Skeletal muscle satellite cell (primary cell): ENCODE measurements around the gene TM4SF5.

Experiments used
- H3K27me3 ChIP-seq: 2 replicates; pipeline ENCODE4 v1.7.0; 2013; ENCODE audit warnings: low read length; ENCODE audit not compliant: control insufficient read depth, insufficient read depth
- H3K36me3 ChIP-seq: 2 replicates; pipeline ENCODE4 v1.7.0; 2013; ENCODE audit warnings: mild to moderate bottlenecking, control low read depth, low read length; ENCODE audit not compliant: insufficient read depth
- H3K4me1 ChIP-seq: 2 replicates; pipeline ENCODE4 v1.7.0; 2013; ENCODE audit warnings: low read length; ENCODE audit not compliant: control insufficient read depth, insufficient read depth
- H3K4me2 ChIP-seq: 2 replicates; pipeline ENCODE4 v1.7.0; 2013; ENCODE audit warnings: mild to moderate bottlenecking, low read length
- H3K4me3 ChIP-seq: 2 replicates; pipeline ENCODE4 v1.7.0; 2013; ENCODE audit warnings: low read length
- H3K9ac ChIP-seq: 2 replicates; pipeline ENCODE4 v1.7.0; 2013; ENCODE audit warnings: mild to moderate bottlenecking, low read depth, low read length, moderate library complexity
- H3K9me3 ChIP-seq: replicated peaks from 2 replicates; pipeline ENCODE4 v1.7.0; 2013; ENCODE audit warnings: mild to moderate bottlenecking, control low read depth, low read length

The TM4SF5 gene

DNA sequence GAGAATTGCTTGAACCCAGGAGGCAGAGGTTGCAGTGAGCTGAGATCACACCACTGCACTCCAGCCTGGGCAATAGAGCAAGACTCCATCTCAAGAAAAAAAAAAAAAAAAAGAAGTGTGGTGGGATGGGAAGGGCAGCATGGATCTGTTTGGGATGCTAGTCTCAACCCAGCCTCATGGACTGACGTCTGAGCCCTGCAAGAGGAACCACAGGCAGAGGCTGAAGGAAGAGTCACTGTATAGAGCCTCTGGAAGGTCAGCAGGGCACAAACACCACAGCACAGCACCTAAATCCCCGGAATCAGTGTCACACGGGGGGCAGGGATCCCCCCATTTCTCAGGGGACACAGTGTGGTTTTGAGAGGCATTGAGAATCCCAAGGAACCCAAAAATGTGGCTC lies 21.1 kb upstream of the TM4SF5 start:
- Histone ChIP-seq H3K4me3 (no peak overlapping the region), H3K9me3 (no peaks in the 10 kb centered on the region), H3K9ac (no peak overlapping the region), H3K4me2 (no peak overlapping the region), H3K4me1 (no peaks in the 10 kb centered on the region), H3K36me3 (no peaks in the 10 kb centered on the region), H3K27me3 (peaks cover 64% of the 10 kb centered on the region)

DNA sequence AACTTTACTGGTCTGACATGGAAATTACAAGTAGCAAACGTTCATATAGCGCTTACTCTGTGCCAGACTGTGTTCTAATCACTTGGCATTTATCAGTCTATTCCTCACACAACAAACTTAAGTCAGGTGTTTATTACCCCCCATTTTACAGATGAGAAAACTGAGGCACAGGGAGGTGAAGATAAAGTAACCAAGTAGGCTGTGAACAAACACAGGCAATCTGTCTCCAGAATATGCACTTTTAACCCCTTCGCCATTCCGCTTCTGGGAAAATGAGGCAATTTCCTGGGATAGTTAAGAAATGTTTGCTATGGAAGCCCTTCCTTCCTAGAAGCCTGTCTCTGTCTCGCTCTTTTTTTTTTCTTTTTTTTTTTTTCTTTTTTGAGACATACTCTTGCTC lies 19.8 kb upstream of the TM4SF5 start:
- no peaks in the 10 kb centered on the region for H3K4me1 ChIP-seq
- H3K4me3 ChIP-seq = no peak overlapping the region
- H3K36me3 ChIP-seq = no peaks in the 10 kb centered on the region
- H3K4me2 ChIP-seq = no peak overlapping the region
- H3K27me3 ChIP-seq = peaks cover 64% of the 10 kb centered on the region
- no peaks in the 10 kb centered on the region for H3K9me3 ChIP-seq
- no peak overlapping the region for H3K9ac ChIP-seq

DNA sequence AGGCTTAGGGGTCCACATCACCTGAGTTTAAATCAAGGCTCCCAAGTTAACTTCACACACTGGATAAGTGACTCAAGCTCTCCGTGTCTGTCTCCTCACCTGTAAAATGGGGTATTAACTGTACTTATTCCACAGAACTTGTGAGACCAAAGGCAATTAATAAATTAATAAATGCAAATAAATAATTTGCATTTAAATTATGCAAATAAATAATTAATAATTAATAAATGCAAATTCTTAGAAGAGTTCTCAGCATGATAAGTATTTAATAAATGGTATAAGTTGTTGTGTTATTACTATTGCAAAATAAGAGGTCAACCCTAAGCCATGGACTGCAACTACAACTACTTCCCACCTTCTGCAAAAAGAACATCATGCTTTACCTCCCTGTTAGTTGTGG lies 18.3 kb upstream of the TM4SF5 start:
- Histone ChIP-seq H3K9me3 (no peaks in the 10 kb centered on the region), H3K36me3 (no peaks in the 10 kb centered on the region), H3K4me3 (no peak overlapping the region), H3K4me1 (no peaks in the 10 kb centered on the region), H3K9ac (no peak overlapping the region), H3K27me3 (peaks cover 71% of the 10 kb centered on the region), H3K4me2 (no peak overlapping the region)

DNA sequence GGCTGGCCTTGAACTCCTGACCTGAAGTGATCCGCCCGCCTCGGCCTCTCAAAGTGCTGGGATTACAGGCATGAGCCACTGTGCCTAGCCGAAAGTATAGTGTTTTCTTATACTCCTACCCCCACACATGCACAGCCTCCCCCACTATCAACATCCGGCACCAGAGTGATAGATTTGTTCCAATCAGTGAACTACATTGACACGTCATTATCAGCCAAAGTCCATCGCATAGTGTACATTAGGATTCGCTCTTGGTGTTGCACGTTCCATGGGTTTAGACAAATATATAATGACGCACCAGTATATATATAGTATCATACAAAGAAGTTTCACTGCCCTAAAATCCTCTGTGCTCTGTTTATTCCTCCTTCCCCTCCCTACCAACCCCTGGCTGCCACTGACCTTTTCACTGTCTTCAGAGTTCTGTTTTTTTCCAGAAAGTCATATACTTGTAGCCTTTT lies 11.9 kb upstream of the TM4SF5 start:
- Histone ChIP-seq H3K4me1 (no peaks in the 10 kb centered on the region), H3K4me3 (no peak overlapping the region), H3K4me2 (no peak overlapping the region), H3K36me3 (no peaks in the 10 kb centered on the region), H3K9me3 (no peaks in the 10 kb centered on the region), H3K9ac (no peak overlapping the region), H3K27me3 (peaks cover 52% of the 10 kb centered on the region)

DNA sequence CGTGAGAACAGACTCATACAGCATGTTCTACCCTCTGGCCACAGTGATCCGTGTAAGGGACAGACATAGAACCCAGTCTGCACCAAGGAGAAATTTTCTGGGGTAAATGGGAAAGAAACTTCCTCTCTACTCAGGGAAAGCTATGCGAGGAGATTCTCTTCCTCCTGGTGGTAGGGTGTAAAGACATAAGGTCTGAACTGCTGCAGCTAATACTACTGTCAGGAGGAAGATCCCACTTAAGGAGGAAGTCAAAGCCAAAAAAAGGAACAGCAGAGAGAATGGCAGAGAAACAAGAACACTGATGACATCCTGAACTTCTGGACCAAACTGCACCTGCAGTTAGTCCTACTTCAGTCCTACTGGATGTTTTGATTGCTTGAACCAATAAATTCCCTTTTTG lies 7.1 kb upstream of the TM4SF5 start:
- no peaks in the 10 kb centered on the region for H3K36me3 ChIP-seq
- H3K27me3 ChIP-seq = peaks cover 25% of the 10 kb centered on the region
- no peak overlapping the region for H3K4me3 ChIP-seq
- H3K9ac ChIP-seq = no peak overlapping the region
- no peak overlapping the region for H3K4me2 ChIP-seq
- H3K4me1 ChIP-seq = peaks cover 5% of the 10 kb centered on the region
- H3K9me3 ChIP-seq = no peaks in the 10 kb centered on the region

DNA sequence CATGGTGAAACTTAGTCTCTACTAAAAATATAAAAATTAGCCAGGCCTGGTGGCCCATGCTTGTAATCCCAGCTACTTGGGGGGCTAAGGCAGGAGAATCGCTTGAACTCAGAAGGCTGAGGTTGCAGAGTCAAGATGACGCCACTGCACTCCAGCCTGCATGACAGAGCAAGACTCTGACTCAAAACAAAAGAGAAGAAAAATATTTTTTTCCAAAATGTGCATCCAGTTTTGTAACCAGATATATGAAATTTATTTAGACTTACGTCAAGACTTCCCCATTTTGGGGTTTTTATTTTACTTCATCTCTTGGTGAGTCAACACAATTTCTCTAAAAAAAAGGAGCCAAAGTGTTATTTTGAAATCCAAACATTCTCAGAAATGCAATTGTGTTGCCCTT lies 5.5 kb upstream of the TM4SF5 start:
- Histone ChIP-seq H3K36me3 (no peaks in the 10 kb centered on the region), H3K4me1 (peaks cover 9% of the 10 kb centered on the region), H3K4me2 (no peak overlapping the region), H3K27me3 (peaks cover 19% of the 10 kb centered on the region), H3K9me3 (no peaks in the 10 kb centered on the region), H3K4me3 (no peak overlapping the region), H3K9ac (no peak overlapping the region)

DNA sequence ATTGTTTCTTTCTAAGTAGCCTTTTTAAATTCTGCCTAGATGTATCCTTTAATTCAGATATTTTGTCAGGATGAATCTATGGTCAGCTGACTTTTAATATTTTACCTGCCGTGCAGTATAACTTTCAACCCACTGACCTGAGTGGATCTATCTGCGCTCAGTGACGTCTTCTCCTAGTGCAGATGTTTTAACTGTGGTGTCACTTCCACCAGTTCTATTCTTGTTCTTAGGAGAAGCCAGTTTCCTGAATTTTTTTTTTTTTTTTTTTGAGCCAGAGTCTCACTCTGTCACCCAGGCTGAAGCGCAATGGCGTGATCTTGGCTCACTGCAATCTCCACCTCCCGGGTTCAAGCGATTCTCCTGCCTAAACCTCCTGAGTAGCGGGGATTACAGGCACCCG lies 5.0 kb upstream of the TM4SF5 start:
- H3K9me3 ChIP-seq = no peaks in the 10 kb centered on the region
- H3K27me3 ChIP-seq = peaks cover 22% of the 10 kb centered on the region
- no peak overlapping the region for H3K4me3 ChIP-seq
- no peak overlapping the region for H3K4me2 ChIP-seq
- H3K9ac ChIP-seq = no peak overlapping the region
- H3K4me1 ChIP-seq = peaks cover 9% of the 10 kb centered on the region
- H3K36me3 ChIP-seq = no peaks in the 10 kb centered on the region

DNA sequence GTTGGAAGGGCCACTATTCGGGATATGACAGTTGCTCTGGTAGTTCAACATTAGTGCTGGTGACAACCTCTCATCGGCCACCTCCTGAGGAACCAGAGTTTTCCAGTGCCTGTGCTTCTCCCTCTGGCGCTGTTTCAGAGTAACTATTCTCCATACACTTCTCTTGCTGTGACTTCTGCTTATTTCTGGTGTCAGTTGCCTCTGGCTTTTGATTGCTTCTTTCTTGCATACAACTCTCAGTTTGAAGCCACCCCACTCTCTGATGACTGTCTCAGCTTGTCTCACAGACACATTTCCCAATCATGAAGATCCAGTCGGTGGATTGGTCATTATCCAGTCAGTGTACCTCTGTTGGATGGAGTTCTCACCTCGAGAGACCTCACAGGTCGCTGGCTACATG lies 3.4 kb upstream of the TM4SF5 start:
- H3K4me1 ChIP-seq = peaks cover 16% of the 10 kb centered on the region
- no peaks in the 10 kb centered on the region for H3K9me3 ChIP-seq
- H3K4me2 ChIP-seq = no peak overlapping the region
- H3K27me3 ChIP-seq = peaks cover 32% of the 10 kb centered on the region
- H3K9ac ChIP-seq = no peak overlapping the region
- H3K36me3 ChIP-seq = no peaks in the 10 kb centered on the region
- H3K4me3 ChIP-seq = no peak overlapping the region

DNA sequence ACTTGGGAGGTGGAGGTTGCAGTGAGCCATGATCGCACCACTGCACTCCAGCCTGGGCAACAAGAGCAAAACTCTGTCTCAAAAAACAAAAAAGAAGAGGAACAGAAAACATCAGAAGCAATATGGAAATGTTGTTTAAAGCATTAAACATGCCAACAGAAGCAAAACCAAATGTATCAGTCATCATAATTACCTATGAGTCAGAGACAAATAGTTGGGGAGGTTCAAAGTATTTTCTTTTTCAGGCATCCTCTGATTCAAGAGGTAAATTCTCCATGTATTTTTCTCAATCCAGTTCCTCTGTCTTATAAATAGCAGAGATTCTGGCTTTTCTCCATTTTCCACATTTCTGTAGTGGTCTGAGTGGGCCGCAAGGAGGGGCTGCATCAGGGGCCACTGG lies 2.1 kb upstream of the TM4SF5 start:
- Histone ChIP-seq H3K9me3 (no peaks in the 10 kb centered on the region), H3K4me3 (no peak overlapping the region), H3K36me3 (no peaks in the 10 kb centered on the region), H3K27me3 (peaks cover 31% of the 10 kb centered on the region), H3K9ac (no peak overlapping the region), H3K4me1 (peaks cover 16% of the 10 kb centered on the region), H3K4me2 (no peak overlapping the region)

DNA sequence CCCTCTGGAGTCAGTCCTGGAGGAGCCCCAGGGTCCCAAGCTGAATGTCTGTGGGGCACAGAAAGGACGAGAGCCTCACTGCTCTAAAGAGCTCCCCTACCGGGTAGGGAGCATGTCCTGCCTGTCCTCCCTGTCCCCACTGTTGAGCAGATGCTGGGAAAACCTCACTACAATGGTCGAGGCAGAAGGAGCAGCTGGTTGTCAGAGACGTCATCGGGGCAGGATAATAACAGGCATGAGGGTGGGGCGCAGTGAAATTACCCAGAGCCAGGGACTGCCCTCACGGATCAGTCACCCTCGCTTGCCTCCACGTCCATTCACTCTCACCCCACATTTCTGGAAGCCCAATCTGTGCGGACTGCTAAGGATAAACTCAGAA lies 538 bp downstream of the TM4SF5 start:
- peaks cover 30% of the 10 kb centered on the region for H3K27me3 ChIP-seq
- H3K9ac ChIP-seq = no peak overlapping the region
- H3K4me1 ChIP-seq = peaks cover 16% of the 10 kb centered on the region
- H3K4me2 ChIP-seq = no peak overlapping the region
- H3K36me3 ChIP-seq = no peaks in the 10 kb centered on the region
- H3K9me3 ChIP-seq = no peaks in the 10 kb centered on the region
- H3K4me3 ChIP-seq = no peak overlapping the region

DNA sequence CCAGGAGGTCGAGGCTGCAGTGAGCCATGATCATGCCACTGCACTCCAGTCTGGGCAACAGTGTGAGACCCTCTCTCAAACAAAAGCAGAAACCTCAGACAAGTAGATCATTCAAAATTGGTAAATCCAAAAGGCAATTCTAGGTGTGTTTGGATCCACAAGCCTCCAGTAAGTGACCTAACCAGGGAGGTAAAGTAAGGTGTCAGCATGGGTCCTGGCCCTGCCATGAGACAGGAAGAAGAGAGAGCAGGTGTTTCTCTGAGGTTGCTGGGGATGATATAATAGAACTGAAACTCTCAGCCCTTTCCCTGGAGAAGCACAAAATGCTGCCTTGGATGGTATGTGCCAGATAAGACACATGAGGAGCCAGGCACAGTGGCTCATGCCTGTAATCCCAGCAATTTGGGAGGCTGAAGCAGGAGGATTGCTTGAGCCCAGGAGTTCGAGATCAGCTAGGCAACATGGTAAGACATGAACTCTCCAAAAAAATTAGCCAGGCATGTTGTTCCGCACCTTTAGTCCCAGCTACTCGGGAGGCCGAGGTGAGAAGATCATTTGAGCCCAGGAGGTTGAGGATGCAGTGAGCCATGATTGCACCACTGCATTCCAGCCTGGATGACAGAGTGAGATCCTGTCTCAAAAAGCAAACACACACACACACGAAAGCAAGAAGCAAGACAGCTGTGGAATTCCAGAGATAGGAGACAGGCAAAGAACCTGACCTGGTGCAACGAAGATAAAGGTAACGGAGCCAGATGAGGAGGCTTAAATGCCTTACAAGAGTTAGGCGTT lies 6.5 kb downstream of the TM4SF5 start:
- Histone ChIP-seq H3K27me3 (peaks cover 53% of the 10 kb centered on the region), H3K9me3 (no peaks in the 10 kb centered on the region), H3K4me2 (no peak overlapping the region), H3K9ac (no peak overlapping the region), H3K36me3 (no peaks in the 10 kb centered on the region), H3K4me3 (no peak overlapping the region), H3K4me1 (no peaks in the 10 kb centered on the region)

DNA sequence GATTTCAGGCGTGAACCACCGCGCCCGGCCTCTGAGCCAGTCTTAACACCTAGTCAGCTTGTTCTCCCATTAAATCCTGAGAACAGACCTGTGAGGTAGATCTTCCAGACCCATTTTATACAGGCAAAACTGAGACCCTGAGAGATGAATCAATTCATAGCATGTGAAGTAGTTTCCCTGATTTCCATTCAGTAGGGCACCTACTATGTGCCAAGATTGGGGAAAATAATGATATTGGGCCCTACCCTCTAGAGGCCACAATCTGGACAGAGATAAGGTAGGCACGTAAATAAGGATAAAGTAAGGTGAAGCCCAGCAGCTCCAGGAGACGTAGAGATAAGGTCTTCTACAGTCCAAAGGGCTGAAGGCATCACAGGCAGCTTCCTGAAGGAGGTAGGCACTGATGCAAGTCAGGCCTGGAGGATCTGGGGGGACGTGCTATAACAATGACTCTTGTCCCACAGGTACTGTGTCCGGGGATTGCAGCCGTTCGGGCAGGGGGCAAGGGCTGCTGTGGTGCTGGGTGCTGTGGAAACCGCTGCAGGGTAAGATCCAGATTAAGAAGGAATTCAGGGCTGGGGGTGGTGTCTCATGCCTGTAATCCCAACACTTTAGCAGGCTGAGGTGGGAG lies 8.8 kb downstream of the TM4SF5 start:
- no peak overlapping the region for H3K4me3 ChIP-seq
- no peak overlapping the region for H3K9ac ChIP-seq
- H3K27me3 ChIP-seq = peaks cover 58% of the 10 kb centered on the region
- no peak overlapping the region for H3K4me2 ChIP-seq
- peaks cover under 1% of the 10 kb centered on the region for H3K4me1 ChIP-seq
- H3K36me3 ChIP-seq = no peaks in the 10 kb centered on the region
- no peaks in the 10 kb centered on the region for H3K9me3 ChIP-seq
